Measurements from ENCODE around the gene GFER. TPM values are rescaled to one million over a fixed set of nuclear protein-coding genes. Genes with fewer than 3 reads are reported as not detected.
"Not testable (repeated sequence)": the region's sequence is repeated elsewhere in the genome, so short reads cannot be mapped to it uniquely, and the experiment has no call there.

GFER gene
- total and polyA plus RNA-seq, 2 experiments from 2014 or later: 46.9 to 53.5 TPM

DNA sequence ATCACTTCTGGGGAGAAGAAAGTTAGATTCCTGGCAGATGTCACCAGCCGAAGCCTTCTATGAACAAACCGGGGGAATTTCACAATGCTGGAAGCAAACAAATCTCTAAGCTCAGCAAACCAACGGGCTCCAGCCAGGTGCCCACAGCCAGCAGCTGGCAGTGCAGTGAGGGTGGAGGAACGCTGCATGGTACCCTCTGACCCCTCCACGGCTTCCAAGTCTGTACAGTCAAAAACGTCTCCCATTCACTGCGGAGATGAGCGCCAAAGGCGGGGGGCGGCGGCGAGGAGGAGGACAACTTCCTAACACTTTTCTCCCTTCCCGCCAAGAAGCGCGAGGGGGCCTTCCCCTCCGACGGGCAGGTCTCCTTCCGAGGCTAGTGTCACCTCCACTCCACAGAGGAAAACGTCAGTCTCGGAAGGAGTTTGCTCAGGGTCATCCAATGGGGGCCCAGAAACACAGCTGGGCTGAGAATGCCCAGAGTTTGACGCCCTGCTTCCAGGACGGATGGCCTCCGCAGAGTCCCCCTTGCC, 24.7 kb downstream of the GFER start:
- TF ChIP-seq, protein P1, sequence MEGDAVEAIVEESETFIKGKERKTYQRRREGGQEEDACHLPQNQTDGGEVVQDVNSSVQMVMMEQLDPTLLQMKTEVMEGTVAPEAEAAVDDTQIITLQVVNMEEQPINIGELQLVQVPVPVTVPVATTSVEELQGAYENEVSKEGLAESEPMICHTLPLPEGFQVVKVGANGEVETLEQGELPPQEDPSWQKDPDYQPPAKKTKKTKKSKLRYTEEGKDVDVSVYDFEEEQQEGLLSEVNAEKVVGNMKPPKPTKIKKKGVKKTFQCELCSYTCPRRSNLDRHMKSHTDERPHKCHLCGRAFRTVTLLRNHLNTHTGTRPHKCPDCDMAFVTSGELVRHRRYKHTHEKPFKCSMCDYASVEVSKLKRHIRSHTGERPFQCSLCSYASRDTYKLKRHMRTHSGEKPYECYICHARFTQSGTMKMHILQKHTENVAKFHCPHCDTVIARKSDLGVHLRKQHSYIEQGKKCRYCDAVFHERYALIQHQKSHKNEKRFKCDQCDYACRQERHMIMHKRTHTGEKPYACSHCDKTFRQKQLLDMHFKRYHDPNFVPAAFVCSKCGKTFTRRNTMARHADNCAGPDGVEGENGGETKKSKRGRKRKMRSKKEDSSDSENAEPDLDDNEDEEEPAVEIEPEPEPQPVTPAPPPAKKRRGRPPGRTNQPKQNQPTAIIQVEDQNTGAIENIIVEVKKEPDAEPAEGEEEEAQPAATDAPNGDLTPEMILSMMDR (IDR thresholded peaks at IDR 0.05; ENCODE audit: low read depth, low read length): no peak
- H3K4me1 ChIP-seq (ENCODE audit: low read depth): peaks cover 23% of the 10 kb centered on the region

DNA sequence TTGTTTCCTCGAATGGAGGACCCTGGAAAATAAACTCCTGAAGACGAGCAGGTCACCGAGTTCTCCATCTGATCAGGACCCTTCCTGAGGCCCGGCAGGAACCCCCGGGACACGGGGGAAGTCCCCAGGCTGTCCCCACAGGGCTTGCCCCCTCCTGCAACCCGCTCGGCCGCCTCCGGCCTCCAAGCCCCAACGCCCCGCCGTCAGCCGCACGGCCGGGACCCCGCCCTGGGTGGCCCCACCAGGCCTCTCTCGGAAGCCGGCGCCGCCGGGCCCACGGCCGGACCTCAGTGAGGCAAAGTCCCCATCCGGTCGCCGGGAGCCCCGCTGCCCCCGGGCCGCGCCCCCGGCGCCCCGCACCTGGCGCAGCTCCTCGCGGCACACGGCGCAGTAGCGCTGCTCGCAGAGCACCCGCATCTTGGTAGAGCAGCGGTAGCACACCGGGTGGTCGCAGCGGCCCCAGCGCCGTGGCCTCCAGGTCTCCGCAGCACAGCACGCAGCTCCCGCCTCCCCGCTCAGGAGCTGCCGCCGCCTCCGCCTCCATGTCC, 25.2 kb downstream of the GFER start:
- no peak for DNase-seq (ENCODE audit: low read depth in 1 of 2, low spot score in 1 of 2)
- TF ChIP-seq, protein P1 (IDR thresholded peaks at IDR 0.05; ENCODE audit: low read depth, low read length): no peak

More for the DNA sequence above, 24.7 kb downstream of the GFER start:
- H3K27ac ChIP-seq: peak overlapping the region; percentile 85
- H3K27me3 ChIP-seq: no peaks in the 10 kb centered on the region
- DNase-seq (ENCODE audit: low read depth in 1 of 2, low spot score in 1 of 2): peak in 1 of 2 donors; percentile 58
- no peaks in the 10 kb centered on the region for H3K9me3 ChIP-seq (ENCODE audit: low read depth)
- H3K4me3 ChIP-seq: peak overlapping the region; percentile 92
- no peaks in the 10 kb centered on the region for H3K36me3 ChIP-seq

DNA sequence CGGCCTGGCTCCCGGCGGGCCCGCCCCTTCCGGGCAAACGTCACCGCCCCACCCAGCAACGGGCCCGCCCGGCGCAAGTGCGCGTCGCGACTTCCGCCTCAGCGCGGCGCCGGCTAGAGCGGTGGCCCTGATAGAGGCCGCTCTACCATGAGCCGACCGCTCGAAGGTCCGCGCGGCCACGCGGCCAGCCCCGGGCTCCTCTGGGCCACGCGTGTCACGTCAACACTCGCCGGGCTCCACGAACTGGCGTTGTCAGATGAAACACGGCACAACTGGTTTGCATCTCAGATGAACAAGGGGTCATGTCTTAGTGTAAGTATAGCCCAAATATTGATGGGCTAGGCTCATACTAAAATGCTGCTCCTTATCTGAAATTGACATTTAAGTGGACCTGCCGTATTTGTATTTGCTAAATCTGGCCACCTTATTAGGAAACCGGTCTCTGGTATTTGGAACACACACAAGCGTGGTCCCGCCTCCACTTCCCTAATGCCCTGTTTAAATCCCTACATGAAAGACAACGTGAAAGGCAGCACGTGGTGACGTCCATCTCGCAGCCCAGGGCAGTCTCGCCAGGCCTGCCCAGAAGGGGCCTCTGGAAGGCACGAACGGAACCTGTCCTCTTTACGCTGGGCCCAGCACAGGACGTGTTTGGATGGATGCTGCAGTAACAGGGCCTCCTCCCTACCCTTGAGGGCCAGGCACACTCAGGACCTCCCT, 26.0 kb downstream of the GFER start, which contains the start of gene ZNF598:
Gene ZNF598, minus strand, starts transcription at position 31 of the 720 bp plus-strand sequence.
- Histone ChIP-seq H3K27ac (peak within 1 kb of the TSS; percentile 92), H3K27me3 (no peaks in the 10 kb centered on the region), H3K4me3 (peak within 1 kb of the TSS; percentile 92), H3K9me3 (ENCODE audit: low read depth) (no peaks in the 10 kb centered on the region), H3K36me3 (no peaks in the 10 kb centered on the region), H3K4me1 (ENCODE audit: low read depth) (peaks cover 14% of the 10 kb centered on the region)
- TF ChIP-seq, protein P1 (IDR thresholded peaks at IDR 0.05; ENCODE audit: low read depth, low read length): no peak
- peak; percentile 90 to 94 for DNase-seq (ENCODE audit: low read depth in 1 of 2, low spot score in 1 of 2)

More for the DNA sequence above, 25.2 kb downstream of the GFER start:
- no peaks in the 10 kb centered on the region for H3K9me3 ChIP-seq (ENCODE audit: low read depth)
- H3K27ac ChIP-seq: peak overlapping the region; percentile 85
- H3K4me3 ChIP-seq: peak overlapping the region; percentile 92
- H3K36me3 ChIP-seq: no peaks in the 10 kb centered on the region
- H3K27me3 ChIP-seq: no peaks in the 10 kb centered on the region
- peaks cover 20% of the 10 kb centered on the region for H3K4me1 ChIP-seq (ENCODE audit: low read depth)

DNA sequence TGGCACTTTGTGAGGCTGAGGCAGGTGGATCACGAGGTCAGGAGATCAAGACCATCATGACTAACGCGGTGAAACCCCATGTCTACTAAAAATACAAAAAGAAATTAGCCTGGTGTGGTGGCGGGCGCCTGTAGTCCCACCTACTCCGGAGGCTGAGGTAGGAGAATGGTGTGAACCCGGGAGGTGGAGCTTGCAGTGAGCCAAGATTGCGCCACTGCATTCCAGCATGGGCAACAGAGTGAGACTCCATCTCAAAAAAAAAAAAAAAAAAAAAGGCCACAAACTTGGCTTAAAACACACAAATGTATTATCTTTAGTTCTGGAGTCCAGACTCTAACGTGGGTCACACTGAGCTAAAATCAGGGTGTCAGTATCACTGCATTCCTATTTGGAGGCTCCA, 27.7 kb downstream of the GFER start:
- H3K9me3 ChIP-seq (ENCODE audit: low read depth); H3K4me3 ChIP-seq; DNase-seq (ENCODE audit: low read depth in 1 of 2, low spot score in 1 of 2); H3K27me3 ChIP-seq; H3K27ac ChIP-seq; H3K36me3 ChIP-seq: not testable (repeated sequence)
- H3K4me1 ChIP-seq (ENCODE audit: low read depth): peaks cover 18% of the 10 kb centered on the region

DNA sequence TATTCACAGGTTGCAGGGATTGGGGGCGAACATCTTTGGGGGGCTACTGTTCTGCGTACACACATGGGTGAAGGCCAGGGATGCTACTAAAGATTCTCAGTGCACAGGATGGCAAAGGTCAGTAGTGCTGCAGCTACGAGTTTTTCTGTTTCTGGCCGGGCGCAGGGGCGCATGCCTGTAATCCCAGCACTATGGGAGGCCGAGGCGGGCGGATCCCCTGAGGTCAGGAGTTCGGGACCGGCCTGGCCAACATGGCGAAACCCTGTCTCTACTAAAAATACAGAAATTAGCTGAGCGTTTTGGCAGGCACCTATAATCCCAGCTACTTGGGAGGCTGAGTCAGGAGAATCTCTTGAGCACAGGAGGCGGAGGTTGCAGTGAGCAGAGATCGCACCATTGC, 29.5 kb downstream of the GFER start:
- no peak for DNase-seq (ENCODE audit: low read depth in 1 of 2, low spot score in 1 of 2)
- Histone ChIP-seq H3K27ac (no peak overlapping the region), H3K4me1 (ENCODE audit: low read depth) (peaks cover 13% of the 10 kb centered on the region), H3K36me3 (no peaks in the 10 kb centered on the region), H3K4me3 (no peak overlapping the region), H3K27me3 (peaks cover 12% of the 10 kb centered on the region), H3K9me3 (ENCODE audit: low read depth) (no peaks in the 10 kb centered on the region)
- TF ChIP-seq, protein P1 (IDR thresholded peaks at IDR 0.05; ENCODE audit: low read depth, low read length): no peak

Data from cardiac muscle cell (in vitro differentiated cells and primary cell).